Testis (tissue), 5 donors: ENCODE results near the gene VCY1B. TPM values are rescaled to one million over a fixed set of nuclear protein-coding genes. Genes with fewer than 3 reads are reported as not detected.
"Not testable (repeated sequence)": the region's sequence is repeated elsewhere in the genome, so short reads cannot be mapped to it uniquely, and the experiment has no call there.

Experiments used
- DNase-seq: peaks from one replicate; pipeline ENCODE4 v3.0.0-alpha.2; 2019
- H3K27ac ChIP-seq, 2 donors: fragments of 200-600 bp; sonication (generic); one replicate each; pipeline ENCODE4 v1.5.1; 2019
- H3K27me3 ChIP-seq: fragments of 200-600 bp; sonication (generic); one replicate; pipeline ENCODE4 v1.5.1; 2019
- H3K36me3 ChIP-seq: fragments of 200-600 bp; sonication (generic); one replicate; pipeline ENCODE4 v1.5.1; 2017; ENCODE audit warnings: low read depth; ENCODE audit errors: missing control alignments
- H3K4me1 ChIP-seq: fragments of 200-600 bp; sonication (generic); one replicate; pipeline ENCODE4 v1.5.1; 2019
- H3K4me3 ChIP-seq, 2 donors: fragments of 200-600 bp; sonication (generic); one replicate each; pipeline ENCODE4 v1.5.1; 2017 to 2019
- H3K9me3 ChIP-seq: fragments of 200-600 bp; sonication (generic); one replicate; pipeline ENCODE4 v1.5.1; 2017
- CTCF ChIP-seq, 3 experiments: fragments of 450-650 bp in 2 of 3; fragments of 200-600 bp in 1 of 3; sonication (generic) in 1 of 3; IDR thresholded peaks; one replicate each; pipeline ENCODE4 v1.5.1; 2016 to 2019; ENCODE audit warnings: antibody characterized with exemption in 3 of 3, mild to moderate bottlenecking in 2 of 3, moderate library complexity in 1 of 3
- POLR2A ChIP-seq: fragments of 450-650 bp; IDR thresholded peaks from one replicate; pipeline ENCODE4 v1.6.1; 2017; ENCODE audit warnings: antibody characterized with exemption, mild to moderate bottlenecking, moderate library complexity
- WGBS, 2 donors: methylation state at CpG; one replicate each; pipeline ENCODE4 v1.1.5; 2018; 5-methylcytosine and 5-hydroxymethylcytosine counted together
- intact Hi-C: fragments of 100-400 bp; cut with DNase I; formaldehyde crosslinking; loops from one replicate; pipeline ENCODE4 v1.15.1; 2023; ENCODE audit warnings: low total_unique reads
- long read RNA-seq, 2 donors: transcript quantifications; one replicate each; lab custom pipeline, GENCODE V29; 2026
- polyA plus RNA-seq: library from polyadenylated mRNA; stranded (reverse); fragments of 350-450 nt; fragmentation: Illumina TruSeq; extraction: RNeasy Lipid Tissue Mini Kit (QIAGEN cat#74804); gene quantifications from one replicate; pipeline ENCODE4 v1.2.3, GENCODE V29; 2014; ENCODE audit warnings: low read depth, low replicate concordance; ENCODE audit not compliant: insufficient read depth
- total RNA-seq, 2 donors: library from RNA; depleted of rRNA; stranded (reverse); fragments of >200 nt; gene quantifications; one replicate each; pipeline ENCODE4 v1.2.3, GENCODE V29; 2016

The VCY1B gene
- total RNA-seq (100 to 1,000 TPM in 1 of 2 donors, 10 to 100 TPM in 1; 44.8 to 252 TPM), polyA plus RNA-seq (31.6 TPM)
- long read RNA-seq, donor 1, transcript VCY1B-201 (2 exons, 550 nt): major isoform, 9 of 9 reads
- long read RNA-seq, donor 1, partial matches to known transcripts: 0 of 9 reads
- long read RNA-seq, donor 1, other reads (novel, unspliced or antisense): 0 of 9 reads
- long read RNA-seq, donor 2, partial matches to known transcripts: 0 of 1 reads
- long read RNA-seq, donor 2, other reads (novel, unspliced or antisense): 0 of 1 reads

GRCh38 chrY:14055927-14056326 lies at the start of gene VCY1B:
VCY1B (plus strand) TSS chrY:14056227; CDS start chrY:14056290, 63 bp downstream.
- H3K36me3 ChIP-seq, H3K27ac ChIP-seq, H3K9me3 ChIP-seq, H3K4me1 ChIP-seq, DNase-seq, intact Hi-C loops, H3K4me3 ChIP-seq, H3K27me3 ChIP-seq: not testable (repeated sequence)
- no CpG with 5 or more reads among the region's 19 CpGs for WGBS, 2 donors

GRCh38 chrY:14011916-14012315 lies 44.1 kb upstream of the VCY1B start:
- H3K4me3 ChIP-seq, H3K36me3 ChIP-seq, H3K4me1 ChIP-seq, H3K27me3 ChIP-seq, H3K9me3 ChIP-seq, intact Hi-C loops, DNase-seq, H3K27ac ChIP-seq: not testable (repeated sequence)
- WGBS, 2 donors: no CpG with 5 or more reads among the region's 2 CpGs

- intact Hi-C loops: not testable (repeated sequence)
Observed at GRCh38 chrY:14030395-14030794, 25.6 kb upstream of the VCY1B start.

GRCh38 chrY:14085877-14086276 lies 29.9 kb downstream of the VCY1B start:
- no peaks in the 10 kb centered on the region for H3K9me3 ChIP-seq
- WGBS, 2 donors: 85% methylated on average over 1 of the region's 1 CpG

More at GRCh38 chrY:14030395-14030794, 25.6 kb upstream of the VCY1B start:
- H3K9me3 ChIP-seq, H3K27me3 ChIP-seq, H3K4me3 ChIP-seq, H3K4me1 ChIP-seq, H3K27ac ChIP-seq, H3K36me3 ChIP-seq, DNase-seq: not testable (repeated sequence)
- no CpG with 5 or more reads among the region's 2 CpGs for WGBS, 2 donors

More at GRCh38 chrY:14085877-14086276, 29.9 kb downstream of the VCY1B start:
- intact Hi-C loops: no loop called here
- Histone ChIP-seq H3K4me3 (no peak overlapping the region), H3K4me1 (no peaks in the 10 kb centered on the region), H3K27ac (no peak overlapping the region), H3K36me3 (no peaks in the 10 kb centered on the region), H3K27me3 (no peaks in the 10 kb centered on the region)
- DNase-seq: no peak
- TF ChIP-seq POLR2A: no peak
- no peak for TF ChIP-seq CTCF (IDR thresholded peaks at IDR 0.05)

Other genes with a start within 250 kb of the VCY1B start
- 100 to 1,000 TPM in 1 of 2 donors, 10 to 100 TPM in 1; 36.1 to 134 TPM for gene VCY, start 69.8 kb upstream of the VCY1B start, total RNA-seq
- 63.1 TPM for gene VCY, start 69.8 kb upstream of the VCY1B start, polyA plus RNA-seq